IPS-20b (cell line): ENCODE data around the gene SLPI.

Experiments used
- H3K27ac ChIP-seq: one replicate; pipeline ENCODE4 v1.5.1; 2013; ENCODE audit warnings: low read length
- H3K27me3 ChIP-seq: 2 replicates; pipeline ENCODE4 v1.6.1; 2013; ENCODE audit warnings: mild to moderate bottlenecking, low read length, inconsistent platforms; ENCODE audit not compliant: insufficient read depth
- H3K36me3 ChIP-seq: 2 replicates; pipeline ENCODE4 v1.6.1; 2013; ENCODE audit warnings: low read depth, mild to moderate bottlenecking, inconsistent platforms, low read length, moderate library complexity; ENCODE audit not compliant: insufficient read depth
- H3K4me1 ChIP-seq: 2 replicates; pipeline ENCODE4 v1.6.1; 2013; ENCODE audit warnings: mild to moderate bottlenecking, control low read depth, inconsistent platforms, low read length, moderate library complexity; ENCODE audit not compliant: insufficient read depth
- H3K4me3 ChIP-seq: 2 replicates; pipeline ENCODE4 v1.5.1; 2013; ENCODE audit warnings: mild to moderate bottlenecking, low read length, inconsistent platforms
- H3K9ac ChIP-seq: 2 replicates; pipeline ENCODE4 v1.6.1; 2013; ENCODE audit warnings: low read depth, mild to moderate bottlenecking, inconsistent platforms, low read length, moderate library complexity
- H3K9me3 ChIP-seq: 2 replicates; pipeline ENCODE4 v1.6.1; 2013; ENCODE audit warnings: mild to moderate bottlenecking, low read depth, low read length, inconsistent platforms; ENCODE audit not compliant: insufficient read depth

Gene SLPI

DNA sequence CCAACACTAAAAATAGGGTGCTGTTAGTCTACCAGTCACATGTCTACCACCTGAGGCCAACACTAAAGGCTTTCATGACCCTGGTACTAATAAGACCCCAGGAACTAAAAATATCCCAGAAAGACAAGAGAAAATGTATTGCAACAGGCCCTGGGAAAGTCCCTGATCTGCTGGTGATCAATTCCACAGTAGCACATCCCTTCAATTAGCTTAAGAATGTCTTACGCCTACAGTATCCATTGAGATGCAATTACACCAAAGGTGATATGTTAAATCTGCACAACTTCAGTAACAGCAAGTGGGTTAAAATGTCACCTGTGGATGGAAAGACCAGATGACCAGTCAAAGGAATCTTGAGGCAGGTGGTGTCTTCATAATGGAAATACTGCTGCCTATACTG, 44.4 kb downstream of the SLPI start:
- H3K36me3 ChIP-seq: no peaks in the 10 kb centered on the region
- H3K9me3 ChIP-seq: no peaks in the 10 kb centered on the region
- peaks cover 25% of the 10 kb centered on the region; the same call in 1 of the 2 replicates for H3K4me1 ChIP-seq
- H3K27ac ChIP-seq: peak overlapping the region; percentile 21
- no peaks in the 10 kb centered on the region for H3K27me3 ChIP-seq
- peak overlapping the region; percentile 22; the same call in 1 of the 2 replicates for H3K4me3 ChIP-seq
- no peak overlapping the region for H3K9ac ChIP-seq

DNA sequence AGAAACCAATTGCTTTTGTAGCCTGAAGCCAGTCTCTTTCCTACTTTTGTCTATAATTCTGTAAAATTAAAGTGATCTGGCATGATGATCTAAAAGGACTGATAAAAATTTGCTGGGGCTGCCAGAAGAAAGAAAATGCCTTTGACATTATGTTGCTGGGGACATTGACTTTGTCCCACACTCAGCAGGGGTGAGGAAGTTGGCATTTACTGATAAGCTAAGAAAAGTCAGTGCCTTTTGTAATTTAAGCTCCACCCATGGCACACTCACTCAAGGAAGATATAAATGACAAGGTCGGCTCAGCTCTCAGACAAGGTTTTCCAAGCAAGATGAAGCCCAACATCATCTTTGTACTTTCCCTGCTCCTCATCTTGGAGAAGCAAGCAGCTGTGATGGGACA, 47.6 kb downstream of the SLPI start, which contains the start of gene SEMG1:
Gene SEMG1, plus strand, starts transcription at position 309 of the 400 bp plus-strand sequence. Its CDS starts 21 bp downstream, at position 330.
- Histone ChIP-seq H3K27ac (no peak within 1 kb of the TSS), H3K4me1 (peaks cover 25% of the 10 kb centered on the region; the same call in 1 of the 2 replicates), H3K9me3 (no peaks in the 10 kb centered on the region), H3K27me3 (no peaks in the 10 kb centered on the region), H3K4me3 (no peak within 1 kb of the TSS), H3K9ac (no peak within 1 kb of the TSS), H3K36me3 (no peaks in the 10 kb centered on the region)
